ENCODE measurements around the gene CFAP46.

DNA sequence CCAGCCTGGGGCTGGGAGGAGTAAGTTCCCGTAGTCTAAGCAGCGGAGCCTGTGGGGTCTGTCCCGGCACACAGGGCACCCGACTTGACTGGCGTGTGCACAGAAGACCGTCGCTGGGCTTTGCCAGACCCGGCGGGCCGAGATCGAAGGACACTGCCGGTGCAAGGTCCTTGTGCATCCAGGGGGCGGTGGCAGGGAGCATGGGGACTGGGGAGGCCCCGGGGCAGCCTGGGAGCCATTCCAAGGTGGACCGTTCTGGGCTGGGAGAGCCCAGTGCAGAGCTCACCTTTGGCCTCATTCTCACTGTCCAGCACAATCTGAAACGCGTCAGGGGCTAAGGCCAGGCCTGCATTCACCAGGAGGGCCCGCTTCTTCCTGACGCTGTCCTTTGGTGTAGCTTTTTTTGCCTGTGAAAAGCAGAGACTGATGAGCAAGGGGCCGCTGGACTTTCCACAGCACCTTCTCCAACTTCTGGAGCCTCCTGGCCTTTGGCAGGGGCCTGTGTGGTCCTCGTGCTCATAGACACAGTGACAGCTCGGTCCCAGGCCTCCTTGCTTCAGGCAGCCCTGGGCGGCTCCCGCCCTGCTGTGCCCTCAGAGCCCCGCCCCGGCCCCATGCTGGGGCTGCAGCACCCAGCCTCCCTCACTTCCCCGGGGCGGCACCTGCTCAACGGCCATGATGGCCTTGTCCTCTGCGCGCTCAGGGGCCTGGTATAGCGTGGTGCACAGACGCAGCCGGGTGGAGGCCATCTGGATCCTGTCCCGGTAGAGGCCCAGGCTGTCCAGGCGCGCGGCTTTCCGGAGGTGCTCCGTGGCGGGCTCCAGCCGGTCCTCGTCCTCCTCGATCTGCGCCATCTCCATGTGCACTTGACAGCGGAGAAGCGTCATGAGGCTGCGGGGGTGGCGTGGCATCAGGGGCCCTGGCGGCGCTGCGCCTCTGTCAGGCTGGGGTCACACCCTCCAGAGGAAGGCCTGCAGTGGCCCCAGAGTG is 20.3 kb downstream of the CFAP46 start:
- TF ChIP-seq EZH2phosphoT487 (IDR thresholded peaks at IDR 0.05; ENCODE audit: low read depth, severe bottlenecking, unreplicated experiment) (no peak), EZH2 (IDR thresholded peaks at IDR 0.05; ENCODE audit: borderline replicate concordance) (no peak)

Measured in hepatocyte (in vitro differentiated cells).